Astrocyte of the cerebellum (primary cell): ENCODE results near the gene MPG.
"Not testable (repeated sequence)": the region's sequence is repeated elsewhere in the genome, so short reads cannot be mapped to it uniquely, and the experiment has no call there.

Experiments
- DNase-seq: peaks from one replicate; pipeline ENCODE4 v3.0.0-alpha.2; 2011; ENCODE audit warnings: low read depth
- H3K4me3 ChIP-seq: 2 replicates; pipeline ENCODE4 v1.5.1; 2011; ENCODE audit warnings: mild to moderate bottlenecking, low read depth, low read length, moderate library complexity
- CTCF ChIP-seq: IDR thresholded peaks from 2 replicates; pipeline ENCODE4 v1.5.1; 2012; ENCODE audit warnings: low read length, low read depth, moderate library complexity, mild to moderate bottlenecking; ENCODE audit errors: missing control alignments
- in situ Hi-C: cut with HindIII; loops from 2 replicates; pipeline ENCODE4 v1.10.0; 2017; ENCODE audit warnings: low sequenced_read_pairs

MPG gene

GRCh38 chr16:36336-36984, 41.6 kb upstream of the MPG start:
- DNase-seq = no peak
- no peak overlapping the region for H3K4me3 ChIP-seq
- in situ Hi-C loops = no loop called here
- no peak for TF ChIP-seq CTCF

GRCh38 chr16:37511-37910, 40.5 kb upstream of the MPG start:
- H3K4me3 ChIP-seq = no peak overlapping the region
- no peak for DNase-seq
- no peak for TF ChIP-seq CTCF
- in situ Hi-C loops = no loop called here

GRCh38 chr16:38206-38605, 39.8 kb upstream of the MPG start:
- DNase-seq, in situ Hi-C loops, H3K4me3 ChIP-seq: not testable (repeated sequence)

GRCh38 chr16:38941-39892, 38.8 kb upstream of the MPG start:
- H3K4me3 ChIP-seq = no peak overlapping the region
- DNase-seq = no peak
- in situ Hi-C loops = no loop called here
- no peak for TF ChIP-seq CTCF

GRCh38 chr16:41439-42068, 36.5 kb upstream of the MPG start:
- no peak overlapping the region for H3K4me3 ChIP-seq
- in situ Hi-C loops = no loop called here

GRCh38 chr16:42069-42457, 36.0 kb upstream of the MPG start:
- in situ Hi-C loops = no loop called here
- no peak for TF ChIP-seq CTCF
- H3K4me3 ChIP-seq = no peak overlapping the region
- no peak for DNase-seq

More at GRCh38 chr16:41439-42068, 36.5 kb upstream of the MPG start:
- TF ChIP-seq CTCF = no peak
- DNase-seq = no peak
